ENCODE measurements around the gene CGB8.
A peak's percentile ranks its signal among the peaks of the same experiment; 100 is the strongest.

Gene CGB8

GRCh38 chr19:49071860-49072547 lies 23.1 kb upstream of the CGB8 start:
- no peak for TF ChIP-seq CTCF (conservative IDR thresholded peaks at IDR 0.05)
- no peak for TF ChIP-seq ZFX (IDR thresholded peaks at IDR 0.05)

GRCh38 chr19:49070416-49070815 lies 21.5 kb upstream of the CGB8 start:
- TF ChIP-seq CTCF (conservative IDR thresholded peaks at IDR 0.05) (no peak), ZFX (IDR thresholded peaks at IDR 0.05) (no peak)
- no peak overlapping the region for H3K27ac ChIP-seq

More at GRCh38 chr19:49071860-49072547, 23.1 kb upstream of the CGB8 start:
- no peak overlapping the region for H3K27ac ChIP-seq

DNA sequence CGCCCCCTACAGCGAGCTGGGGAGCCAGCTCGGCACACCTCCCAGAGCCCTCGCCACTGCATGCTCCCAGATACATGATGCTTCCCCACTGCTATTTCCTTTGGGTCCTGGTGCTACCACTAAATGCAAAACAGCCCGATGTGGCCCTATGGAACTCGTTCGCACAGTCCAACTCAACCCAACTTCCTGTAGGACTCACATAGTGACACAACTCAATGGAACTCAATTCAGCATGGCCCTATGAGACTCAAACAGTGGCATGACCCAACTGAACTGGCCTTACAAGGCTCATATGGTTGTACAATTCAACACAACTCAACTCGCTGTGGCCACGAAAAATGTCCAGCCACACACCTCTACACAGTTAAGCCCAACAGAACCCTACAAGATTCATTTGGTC lies 20.1 kb upstream of the CGB8 start:
- no peak overlapping the region for H3K27ac ChIP-seq
- TF ChIP-seq CTCF (conservative IDR thresholded peaks at IDR 0.05) (no peak), ZFX (IDR thresholded peaks at IDR 0.05) (no peak)

GRCh38 chr19:49067554-49067953 lies 18.6 kb upstream of the CGB8 start:
- no peak overlapping the region for H3K27ac ChIP-seq
- TF ChIP-seq ZFX (IDR thresholded peaks at IDR 0.05), result no peak
- TF ChIP-seq CTCF (conservative IDR thresholded peaks at IDR 0.05), result no peak

DNA sequence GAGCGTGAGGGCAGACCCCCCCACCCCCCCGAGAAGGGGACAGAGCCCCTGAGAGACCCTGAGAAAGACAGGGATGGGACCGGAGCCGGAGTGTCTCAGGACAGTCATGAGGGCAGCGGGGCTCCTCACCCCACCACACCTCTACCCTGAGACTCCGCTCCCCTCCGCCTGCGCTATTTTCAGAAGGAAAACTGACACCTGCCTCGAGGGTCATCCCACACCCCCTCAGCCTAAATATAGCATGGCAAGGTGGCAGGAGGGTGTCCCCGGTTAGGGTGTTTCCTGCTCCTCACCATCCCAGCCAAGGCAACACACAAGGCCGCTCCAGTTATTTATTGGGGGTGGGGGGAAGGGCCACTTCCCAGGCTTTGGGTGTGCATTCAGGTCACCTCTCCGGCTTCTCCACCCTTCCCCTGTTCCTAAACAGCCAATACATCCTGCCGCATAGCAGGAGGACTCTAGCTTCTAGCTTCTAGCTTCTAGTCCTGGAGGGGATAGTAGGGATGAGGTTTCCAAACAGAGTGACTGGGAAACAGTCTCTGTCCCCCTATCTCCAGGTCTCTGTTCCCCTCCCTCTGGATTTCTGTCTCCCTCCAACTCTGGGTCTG lies 17.1 kb upstream of the CGB8 start:
- no peak for TF ChIP-seq CTCF (conservative IDR thresholded peaks at IDR 0.05)
- no peak for TF ChIP-seq ZFX (IDR thresholded peaks at IDR 0.05)
- no peak overlapping the region for H3K27ac ChIP-seq

- TF ChIP-seq CTCF (conservative IDR thresholded peaks at IDR 0.05), result no peak
- no peak for TF ChIP-seq ZFX (IDR thresholded peaks at IDR 0.05)
Measured at GRCh38 chr19:49064768-49065611, 16.1 kb upstream of the CGB8 start, which contains the start of gene NTF4. Gene NTF4 (minus strand): TSS chr19:49064818. CDS start chr19:49061997, 2,821 bp downstream.

More at GRCh38 chr19:49064768-49065611, 16.1 kb upstream of the CGB8 start, which contains the start of gene NTF4:
- peak within 1 kb of the TSS; percentile 29; the same call in 1 of the 2 replicates for H3K27ac ChIP-seq

All from C4-2B (cell line).